RWPE2 (cell line): ENCODE measurements around the gene SLC25A26.

Experiments used
- ATAC-seq: fragments of 200-7000 bp; cut with Tn5 transposase; 3 replicates; pipeline ENCODE4 v1.9.1; 2021; ENCODE audit warnings: low read depth
- DNase-seq: peaks from one replicate; pipeline ENCODE4 v3.0.0-alpha.2; 2020; ENCODE audit warnings: low spot score
- H3K27ac ChIP-seq: fragments of 450-650 bp; 2 replicates; pipeline ENCODE4 v1.5.1; 2017; ENCODE audit warnings: mild to moderate bottlenecking; ENCODE audit not compliant: poor library complexity, severe bottlenecking
- H3K27me3 ChIP-seq: fragments of 250-450 bp; sonication (Bioruptor Pico); 2 replicates; pipeline ENCODE4 v1.5.1; 2021; ENCODE audit warnings: mild to moderate bottlenecking, moderate library complexity; ENCODE audit not compliant: insufficient read depth, poor library complexity, severe bottlenecking
- H3K36me3 ChIP-seq: fragments of 250-450 bp; sonication (Bioruptor Pico); 2 replicates; pipeline ENCODE4 v1.5.1; 2020; ENCODE audit warnings: low read depth, mild to moderate bottlenecking, moderate library complexity
- H3K4me1 ChIP-seq: fragments of 250-450 bp; sonication (Bioruptor Pico); 2 replicates; pipeline ENCODE4 v1.5.1; 2021; ENCODE audit warnings: mild to moderate bottlenecking, moderate library complexity; ENCODE audit not compliant: insufficient read depth, poor library complexity, severe bottlenecking
- H3K4me3 ChIP-seq: fragments of 250-450 bp; sonication (Bioruptor Pico); 2 replicates; pipeline ENCODE4 v1.5.1; 2021; ENCODE audit warnings: mild to moderate bottlenecking, moderate library complexity; ENCODE audit not compliant: severe bottlenecking
- H3K9me3 ChIP-seq: fragments of 250-450 bp; sonication (Bioruptor Pico); 2 replicates; pipeline ENCODE4 v1.5.1; 2021; ENCODE audit warnings: mild to moderate bottlenecking, moderate library complexity; ENCODE audit not compliant: severe bottlenecking
- TF ChIP-seq, protein P1 (sequence below): fragments of 450-650 bp; IDR thresholded peaks from one replicate; pipeline ENCODE4 v1.5.1; 2017; ENCODE audit warnings: mild to moderate bottlenecking, moderate library complexity; ENCODE audit not compliant: poor library complexity, severe bottlenecking

Gene SLC25A26

DNA sequence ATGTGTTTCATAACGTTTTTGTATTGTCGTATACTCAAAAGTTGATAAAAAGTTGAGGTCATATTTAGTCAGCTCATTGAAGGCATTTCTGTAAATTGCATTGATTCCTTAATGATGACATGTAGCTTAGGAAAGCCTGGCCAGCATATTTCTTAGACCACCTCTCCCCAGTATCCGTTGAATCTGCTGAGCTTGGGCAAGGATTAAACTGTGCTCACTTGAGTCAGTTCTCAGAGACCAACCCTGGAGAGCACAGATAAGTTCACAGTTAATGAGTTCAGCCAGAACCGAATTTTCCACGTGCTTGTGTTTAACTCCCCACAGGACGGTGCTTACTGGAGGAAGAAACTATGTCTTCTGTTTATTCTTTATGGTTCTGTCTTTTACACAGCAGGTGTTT lies 132.7 kb downstream of the SLC25A26 start:
- no peaks in the 10 kb centered on the region for H3K36me3 ChIP-seq
- H3K27me3 ChIP-seq, result no peaks in the 10 kb centered on the region
- no peak for ATAC-seq
- H3K27ac ChIP-seq, result no peak overlapping the region
- TF ChIP-seq, protein P1, sequence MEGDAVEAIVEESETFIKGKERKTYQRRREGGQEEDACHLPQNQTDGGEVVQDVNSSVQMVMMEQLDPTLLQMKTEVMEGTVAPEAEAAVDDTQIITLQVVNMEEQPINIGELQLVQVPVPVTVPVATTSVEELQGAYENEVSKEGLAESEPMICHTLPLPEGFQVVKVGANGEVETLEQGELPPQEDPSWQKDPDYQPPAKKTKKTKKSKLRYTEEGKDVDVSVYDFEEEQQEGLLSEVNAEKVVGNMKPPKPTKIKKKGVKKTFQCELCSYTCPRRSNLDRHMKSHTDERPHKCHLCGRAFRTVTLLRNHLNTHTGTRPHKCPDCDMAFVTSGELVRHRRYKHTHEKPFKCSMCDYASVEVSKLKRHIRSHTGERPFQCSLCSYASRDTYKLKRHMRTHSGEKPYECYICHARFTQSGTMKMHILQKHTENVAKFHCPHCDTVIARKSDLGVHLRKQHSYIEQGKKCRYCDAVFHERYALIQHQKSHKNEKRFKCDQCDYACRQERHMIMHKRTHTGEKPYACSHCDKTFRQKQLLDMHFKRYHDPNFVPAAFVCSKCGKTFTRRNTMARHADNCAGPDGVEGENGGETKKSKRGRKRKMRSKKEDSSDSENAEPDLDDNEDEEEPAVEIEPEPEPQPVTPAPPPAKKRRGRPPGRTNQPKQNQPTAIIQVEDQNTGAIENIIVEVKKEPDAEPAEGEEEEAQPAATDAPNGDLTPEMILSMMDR, result no peak
- H3K4me3 ChIP-seq, result no peak overlapping the region
- DNase-seq, result no peak
- no peaks in the 10 kb centered on the region for H3K4me1 ChIP-seq
- H3K9me3 ChIP-seq, result no peaks in the 10 kb centered on the region

DNA sequence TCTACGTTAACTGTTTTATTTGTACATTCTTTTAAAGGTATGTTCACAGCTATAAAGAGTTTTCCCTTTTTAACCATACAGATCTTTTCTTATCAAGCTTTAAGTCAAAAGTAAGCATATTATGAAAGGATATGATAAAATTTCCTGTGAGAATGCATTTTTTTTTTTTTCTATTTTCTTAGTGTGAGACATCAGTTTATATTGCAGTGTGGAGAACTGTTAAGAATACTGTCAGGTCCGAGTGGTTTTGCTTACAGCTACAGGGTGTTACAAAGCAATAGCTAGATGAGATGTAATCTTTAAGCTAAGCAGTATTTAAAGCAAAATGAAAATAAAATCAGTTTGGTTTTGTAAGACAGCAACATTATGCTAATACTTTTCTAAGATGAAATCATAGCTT lies 133.2 kb downstream of the SLC25A26 start:
- TF ChIP-seq, protein P1, result no peak
- Histone ChIP-seq H3K4me1 (no peaks in the 10 kb centered on the region), H3K27ac (no peak overlapping the region), H3K4me3 (no peak overlapping the region), H3K27me3 (no peaks in the 10 kb centered on the region), H3K36me3 (no peaks in the 10 kb centered on the region), H3K9me3 (no peaks in the 10 kb centered on the region)
- ATAC-seq (no peak), DNase-seq (no peak)

GRCh38 chr3:66355394-66355793 lies 134.6 kb downstream of the SLC25A26 start:
- DNase-seq (no peak), ATAC-seq (no peak)
- TF ChIP-seq, protein P1, result no peak
- Histone ChIP-seq H3K4me3 (no peak overlapping the region), H3K36me3 (no peaks in the 10 kb centered on the region), H3K27ac (no peak overlapping the region), H3K4me1 (no peaks in the 10 kb centered on the region), H3K27me3 (no peaks in the 10 kb centered on the region), H3K9me3 (no peaks in the 10 kb centered on the region)

- H3K4me1 ChIP-seq, result no peaks in the 10 kb centered on the region
- ATAC-seq (no peak), DNase-seq (no peak)
- no peak overlapping the region for H3K27ac ChIP-seq
- no peaks in the 10 kb centered on the region for H3K9me3 ChIP-seq
- no peaks in the 10 kb centered on the region for H3K36me3 ChIP-seq
- no peak overlapping the region for H3K4me3 ChIP-seq
- TF ChIP-seq, protein P1, result no peak
- H3K27me3 ChIP-seq, result no peaks in the 10 kb centered on the region
These were observed 135.2 kb downstream of the SLC25A26 start for GRCh38 chr3:66355997-66356396.

GRCh38 chr3:66361356-66361755 lies 140.6 kb downstream of the SLC25A26 start:
- no peaks in the 10 kb centered on the region for H3K4me1 ChIP-seq
- DNase-seq (no peak), ATAC-seq (no peak)
- H3K27ac ChIP-seq, result no peak overlapping the region
- no peak overlapping the region for H3K4me3 ChIP-seq
- H3K9me3 ChIP-seq, result no peaks in the 10 kb centered on the region
- H3K36me3 ChIP-seq, result no peaks in the 10 kb centered on the region
- H3K27me3 ChIP-seq, result no peaks in the 10 kb centered on the region
- TF ChIP-seq, protein P1, result no peak
